ENCODE data around the gene DHRS7B.
"Not testable (repeated sequence)": the region's sequence is repeated elsewhere in the genome, so short reads cannot be mapped to it uniquely, and the experiment has no call there.

DHRS7B gene

DNA sequence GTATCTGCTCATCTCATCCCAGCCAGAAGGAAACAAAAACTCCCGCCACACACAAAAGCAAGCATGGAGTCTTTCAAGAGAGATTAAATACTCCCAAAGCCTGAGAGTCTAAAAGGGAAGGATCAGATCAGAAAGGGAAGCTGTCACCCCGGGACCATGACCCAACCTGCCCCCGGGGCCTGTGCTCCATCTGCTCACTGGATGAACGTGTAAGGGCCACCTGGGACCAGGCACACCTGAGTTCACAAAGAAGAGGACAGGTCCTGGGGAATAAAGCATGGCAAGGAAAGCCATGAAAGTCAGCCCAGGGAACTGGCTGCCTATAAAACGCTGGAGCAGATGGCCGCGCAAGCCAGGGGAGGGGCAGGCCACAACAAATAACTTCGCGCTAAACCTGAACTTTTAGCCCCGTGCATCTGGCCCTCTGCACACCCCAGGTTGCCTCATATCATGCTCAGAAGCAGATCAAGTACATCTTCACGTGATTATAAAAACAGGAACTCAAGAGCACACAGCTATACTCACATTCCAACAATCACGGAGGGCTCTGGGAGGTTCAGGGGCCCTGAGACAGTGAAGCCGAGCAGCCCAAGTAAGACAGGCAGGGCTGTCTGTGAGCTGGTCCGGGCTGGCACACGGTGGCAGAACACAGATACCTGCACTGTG, 83.8 kb downstream of the DHRS7B start:
- DNase-seq (ENCODE audit: low spot score), result no peak

DNA sequence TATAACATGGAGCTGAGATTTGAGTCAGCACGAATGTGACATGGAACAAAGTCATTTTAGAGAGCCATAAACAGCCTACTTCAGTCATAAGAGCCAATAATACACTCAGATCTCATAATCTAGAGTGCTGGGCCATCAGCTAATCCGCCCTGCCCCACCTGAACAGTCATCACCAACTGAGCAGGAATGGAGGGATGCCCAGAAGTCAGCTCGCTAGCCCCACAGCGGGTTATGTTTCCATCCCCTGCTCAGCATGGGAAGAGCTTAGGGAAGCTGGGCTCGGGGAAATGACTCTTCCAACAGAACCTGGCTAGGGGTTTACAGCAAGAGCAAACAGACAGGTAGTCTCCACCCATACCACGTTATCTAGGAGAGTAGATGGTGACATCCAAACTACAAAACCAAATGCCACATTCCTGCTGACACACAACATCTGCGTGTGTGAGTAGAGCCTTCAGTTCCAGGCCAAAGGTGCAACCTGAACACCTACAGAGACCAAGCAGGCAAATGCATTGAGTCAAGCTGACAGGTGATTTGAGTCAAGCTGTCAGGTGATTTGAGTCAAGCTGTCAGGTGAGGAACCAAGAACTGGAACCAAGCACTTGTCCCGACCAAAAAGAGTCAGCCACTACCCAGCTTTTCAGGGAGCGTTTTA, 85.2 kb downstream of the DHRS7B start:
- no peak for DNase-seq (ENCODE audit: low spot score)

DNA sequence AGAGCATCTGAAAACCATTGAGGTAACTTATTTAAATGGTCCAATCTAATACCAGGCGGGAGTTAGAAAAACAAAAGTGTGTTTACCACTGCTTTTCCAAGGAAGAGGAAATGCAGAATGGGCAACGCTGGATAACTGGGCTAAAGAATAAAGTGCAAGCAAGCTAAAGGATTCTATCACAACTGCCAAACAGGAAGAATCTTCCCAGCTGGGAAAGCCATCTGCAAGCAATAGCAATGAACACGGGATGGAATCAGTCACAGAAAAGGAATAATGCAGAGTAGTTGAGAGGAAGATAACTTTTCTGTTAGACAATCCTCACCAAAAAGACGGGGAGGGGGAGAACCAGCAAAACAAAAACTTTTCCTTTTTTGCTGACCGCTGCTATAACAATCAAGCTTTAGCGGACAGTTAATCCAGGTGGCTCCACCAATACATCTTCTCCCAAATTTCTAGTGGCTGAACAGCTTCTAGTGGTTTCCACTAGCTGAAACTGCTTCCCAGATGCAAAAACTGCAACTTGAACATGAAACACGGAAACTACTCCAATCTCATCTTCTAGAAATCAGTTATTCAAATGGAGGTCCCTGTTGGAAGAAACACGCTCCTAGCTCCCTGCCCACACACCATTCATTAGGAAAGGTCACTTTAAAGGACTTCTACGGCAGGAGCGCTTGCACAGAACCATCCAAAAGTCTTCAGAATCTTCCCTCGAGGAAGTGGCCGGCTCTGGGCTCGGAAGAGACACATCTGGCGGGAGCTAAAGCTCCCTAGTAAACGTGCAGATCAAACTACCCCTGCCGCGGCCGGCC, 86.3 kb downstream of the DHRS7B start:
- DNase-seq (ENCODE audit: low spot score), result no peak

DNA sequence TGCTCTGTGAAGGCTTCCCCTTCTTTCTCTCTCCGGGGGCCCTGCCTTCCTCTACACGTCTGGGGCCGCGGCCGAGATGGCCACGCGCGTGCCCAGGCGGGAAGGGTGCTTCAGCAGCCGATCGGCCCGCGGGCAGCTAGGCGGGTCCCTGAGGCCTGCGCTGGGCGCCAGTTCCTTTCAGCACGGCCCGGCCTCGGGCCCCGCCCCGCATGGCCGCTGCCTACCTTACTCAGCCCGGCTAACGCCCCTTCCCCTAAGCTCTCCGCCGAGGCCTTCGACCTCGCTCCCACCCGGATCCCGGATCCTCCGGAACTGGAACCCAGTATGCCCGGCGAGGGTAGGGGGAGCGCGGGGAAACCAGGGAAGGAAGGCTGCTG, 86.9 kb downstream of the DHRS7B start:
- DNase-seq (ENCODE audit: low spot score), result no peak

DNA sequence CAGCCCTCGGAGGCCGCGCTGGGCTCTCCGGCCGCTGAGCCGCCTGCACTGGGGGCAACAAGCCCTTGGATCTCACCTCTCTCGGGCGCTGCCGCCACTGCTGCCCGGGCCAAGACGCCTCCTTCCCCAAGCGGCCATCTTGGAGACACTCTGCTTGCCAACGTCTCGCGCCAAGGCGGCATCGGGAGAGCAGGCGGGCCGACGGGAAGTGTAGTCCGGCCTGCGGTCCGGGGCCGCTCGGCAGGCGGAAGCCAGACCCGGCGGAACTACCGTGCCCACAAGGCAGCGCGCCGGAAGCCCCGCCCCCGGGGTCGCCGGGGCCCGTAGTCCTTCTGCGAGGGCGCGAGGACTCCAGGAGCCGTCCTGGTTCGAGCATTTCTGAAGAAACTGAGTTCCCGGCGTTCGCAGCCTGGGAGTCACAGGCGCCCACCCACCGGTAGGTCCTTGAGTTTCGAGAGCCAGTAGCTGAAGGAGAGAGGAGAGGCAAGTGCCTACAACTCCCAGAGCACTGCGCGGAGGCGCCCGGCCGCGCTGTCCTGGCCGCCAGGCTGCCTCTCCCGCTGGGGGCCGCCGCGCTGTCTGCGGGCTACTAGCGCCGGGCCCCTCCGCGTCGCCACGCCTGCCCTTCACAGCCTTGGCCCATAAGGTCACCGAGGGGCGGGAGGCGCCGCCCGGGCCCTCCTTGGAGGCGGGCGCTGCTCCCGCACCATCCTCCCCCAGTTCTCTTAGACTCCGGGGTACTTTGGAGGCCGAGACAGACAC, 87.4 kb downstream of the DHRS7B start, which contains the start of gene TMEM11:
TSS of gene TMEM11 (minus strand) at position 147 of the 762 bp plus-strand sequence. CDS start at position 138, 9 bp downstream.
- peak; percentile 96 for DNase-seq (ENCODE audit: low spot score)

DNA sequence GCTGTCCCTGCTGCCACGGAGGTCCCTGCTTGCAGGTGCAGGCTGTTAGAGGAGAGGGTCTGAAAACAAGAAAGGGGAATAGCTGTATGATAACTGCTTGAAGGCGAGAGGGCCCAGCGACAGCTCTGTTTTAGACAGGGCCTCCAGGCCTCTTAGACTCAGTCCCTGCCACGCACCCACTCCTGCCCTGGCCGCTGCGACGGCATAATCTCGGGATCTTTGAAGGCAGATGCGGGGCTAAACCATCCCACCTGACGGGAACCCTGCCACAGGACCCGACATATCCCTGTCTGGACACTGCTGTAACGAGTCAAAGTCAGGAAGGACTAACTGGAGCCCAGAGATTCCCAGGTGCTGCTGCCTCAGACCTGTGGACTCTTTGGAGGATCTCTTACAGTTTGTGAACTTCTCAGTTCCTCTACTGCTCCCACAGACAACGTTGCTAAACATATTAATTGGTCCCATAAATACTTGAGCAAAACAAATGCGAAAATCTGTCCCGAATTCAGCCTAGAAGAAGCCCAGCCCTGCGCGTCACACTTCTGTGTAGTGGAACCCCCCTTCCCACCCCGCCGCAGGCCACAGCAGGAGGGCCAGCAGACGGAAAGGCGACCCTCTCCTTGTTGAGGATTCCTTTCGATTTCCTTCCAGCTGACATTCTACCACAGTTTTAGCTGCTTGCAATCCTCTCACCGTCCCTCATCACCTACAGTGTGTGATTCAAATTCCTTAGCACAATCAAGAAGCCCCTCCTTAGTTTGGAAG, 88.2 kb downstream of the DHRS7B start:
- no peak for DNase-seq (ENCODE audit: low spot score)

DNA sequence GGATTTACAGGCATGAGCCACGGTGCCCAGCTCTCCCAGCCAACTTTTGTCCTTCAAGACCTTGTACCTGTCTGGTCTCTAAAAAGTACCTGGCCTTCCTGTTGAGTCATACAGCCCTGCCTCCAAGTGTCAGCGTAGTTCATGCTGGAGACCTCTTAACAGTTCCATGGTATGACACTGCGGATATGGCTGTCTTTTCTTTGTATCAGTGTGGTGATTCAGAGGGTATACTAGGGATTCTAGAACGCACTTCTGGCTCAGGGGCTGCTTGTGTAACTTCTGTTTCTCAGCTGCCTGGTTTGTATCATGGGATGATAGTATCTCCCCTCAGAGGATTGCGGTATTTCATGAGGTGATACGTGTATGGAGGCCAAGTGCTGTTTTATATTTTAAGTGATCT, 89.2 kb downstream of the DHRS7B start:
- DNase-seq (ENCODE audit: low spot score), result peak; percentile 25

DNA sequence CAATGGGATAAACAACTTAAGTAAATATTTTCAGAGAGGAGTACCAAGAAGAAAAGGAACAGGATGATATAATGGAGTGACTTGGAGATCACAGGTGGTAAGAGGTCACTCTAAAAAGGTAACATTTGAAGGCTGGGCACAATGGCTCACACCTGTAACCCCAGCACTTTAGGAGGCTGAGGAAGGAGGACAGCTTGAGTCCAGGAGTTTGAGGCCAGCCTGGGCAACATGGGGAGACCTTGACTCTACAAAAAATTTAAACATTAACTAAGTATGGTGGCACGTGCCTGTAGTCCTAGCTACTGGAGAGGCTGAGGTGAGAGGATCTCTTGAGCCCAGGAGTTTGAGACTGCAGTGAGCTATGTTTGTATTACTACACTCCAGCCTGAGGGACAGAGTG, 90.6 kb downstream of the DHRS7B start:
- no peak for DNase-seq (ENCODE audit: low spot score)

DNA sequence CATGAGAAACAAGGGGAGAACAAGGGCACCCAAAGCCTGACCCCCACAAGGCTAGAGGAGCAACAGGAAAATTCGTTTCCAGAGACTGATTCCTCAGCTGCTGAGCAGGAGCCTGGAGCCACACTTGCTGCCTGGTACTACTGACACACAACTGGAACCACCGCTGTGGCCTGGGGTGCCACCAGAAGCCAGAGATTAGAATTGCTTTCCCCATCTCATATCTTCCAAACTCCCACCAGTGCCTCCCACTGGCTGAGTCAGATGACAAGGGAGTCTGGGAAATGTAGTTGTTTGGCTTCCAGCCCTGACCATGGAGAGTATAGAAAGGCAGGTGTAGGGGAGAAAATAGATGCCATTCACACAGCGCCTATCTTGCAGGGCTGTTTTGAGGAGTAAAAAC, 91.3 kb downstream of the DHRS7B start:
- peak; percentile 51 for DNase-seq (ENCODE audit: low spot score)

DNA sequence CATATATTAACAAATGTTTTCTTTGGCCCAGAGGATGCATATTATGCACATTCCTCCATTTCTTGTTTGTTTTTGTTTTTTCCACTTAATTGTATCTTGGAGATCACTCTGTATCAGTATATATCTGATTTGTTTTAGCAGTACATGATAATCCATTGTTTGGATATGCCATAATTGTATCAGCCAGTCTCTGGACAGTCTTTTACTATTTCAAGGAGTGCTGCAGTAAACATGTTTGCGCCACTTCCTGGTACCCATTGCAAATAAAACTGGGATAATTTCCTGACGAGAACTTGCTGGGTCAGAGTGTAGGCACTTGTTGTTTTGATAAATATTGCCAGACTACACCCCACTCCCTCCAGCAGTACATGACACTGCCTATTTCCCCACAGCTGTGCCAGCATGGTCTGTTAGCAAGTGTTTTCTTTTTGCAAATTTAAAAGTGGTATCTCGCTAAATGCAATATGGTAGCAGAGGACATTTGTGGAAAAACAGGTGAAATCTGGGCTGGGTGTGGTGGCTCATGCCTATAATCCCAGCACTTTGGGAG, 92.1 kb downstream of the DHRS7B start:
- DNase-seq (ENCODE audit: low spot score), result peak; percentile 26

DNA sequence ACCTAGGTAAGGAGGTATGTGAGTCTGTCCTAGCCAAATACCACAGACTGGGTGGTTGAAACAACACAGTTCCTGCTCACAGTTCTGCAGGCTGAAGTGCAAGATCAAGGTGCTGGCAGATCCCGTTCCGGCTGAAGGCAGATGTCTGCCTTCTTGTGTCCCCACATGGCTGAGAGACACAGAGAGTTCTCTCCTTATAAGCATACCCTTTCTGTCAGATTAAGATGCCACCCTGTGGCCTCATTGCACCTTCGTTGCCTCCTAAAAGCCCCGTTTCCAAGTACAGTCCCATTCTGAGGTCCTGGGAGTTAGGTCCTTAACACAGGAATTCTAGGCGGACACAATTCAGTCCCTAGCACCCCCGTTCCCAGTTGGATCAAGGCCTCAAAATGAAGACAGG, 96.3 kb downstream of the DHRS7B start:
- no peak for DNase-seq (ENCODE audit: low spot score)

DNA sequence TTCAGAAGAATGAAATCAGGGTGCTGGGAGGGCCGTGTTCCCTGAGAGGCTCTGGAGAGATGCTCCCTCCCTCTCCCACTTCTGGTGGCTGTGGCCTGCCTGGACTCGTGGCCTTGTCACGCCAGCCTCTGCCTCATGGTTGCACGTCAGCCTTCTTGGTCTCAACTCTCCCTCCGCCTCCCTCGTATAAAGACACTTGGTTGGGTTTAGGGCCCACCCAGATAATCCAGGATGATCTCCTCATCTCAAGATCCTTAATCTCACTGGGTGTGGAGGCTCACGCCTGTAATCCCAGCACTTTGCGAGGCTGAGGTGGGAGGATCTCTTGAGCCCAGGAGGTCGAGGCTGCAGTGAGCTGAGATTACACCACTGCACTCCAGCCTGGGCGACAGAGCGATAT, 100.5 kb downstream of the DHRS7B start:
- DNase-seq (ENCODE audit: low spot score), result not testable (repeated sequence)

DNA sequence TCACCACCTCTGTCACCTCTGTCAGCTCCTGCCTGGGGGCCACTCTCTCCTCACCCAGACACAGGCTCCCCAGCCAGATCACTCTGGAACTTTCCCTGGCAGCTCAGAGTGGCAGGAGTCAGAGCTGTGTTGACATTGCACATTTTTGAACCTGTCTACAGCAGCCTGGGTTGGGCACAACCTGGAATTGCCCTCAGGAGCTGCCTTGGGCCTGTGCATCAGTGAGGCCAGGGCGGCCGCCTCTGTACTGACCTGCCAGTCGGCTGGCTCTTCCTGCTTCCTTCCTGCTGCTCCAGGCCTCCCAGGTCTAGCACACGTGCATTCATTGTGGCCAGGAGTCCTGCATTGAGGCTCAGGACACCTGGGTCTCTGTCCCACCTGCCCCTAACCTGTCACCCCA, 101.3 kb downstream of the DHRS7B start:
- no peak for DNase-seq (ENCODE audit: low spot score)

DNA sequence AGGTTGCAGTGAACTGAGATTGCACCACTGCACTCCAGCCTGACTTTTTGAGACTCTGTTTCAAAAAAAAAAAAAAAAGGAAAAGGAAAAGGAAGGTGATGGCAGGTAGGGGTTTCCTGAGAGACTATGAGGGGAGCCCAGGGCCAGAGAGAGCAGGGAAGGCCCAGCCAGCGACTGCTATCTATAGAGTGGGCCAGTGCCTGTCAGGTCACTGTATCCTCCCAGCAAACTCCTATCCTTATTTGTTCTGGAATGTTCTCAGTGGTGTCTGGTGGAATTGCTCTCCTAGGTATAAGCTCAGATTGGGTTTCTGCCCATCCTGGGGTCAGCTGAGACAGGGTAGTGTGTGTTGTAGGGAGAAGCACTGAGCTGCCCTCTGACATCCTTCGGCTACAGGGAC, 102.1 kb downstream of the DHRS7B start:
- DNase-seq (ENCODE audit: low spot score), result no peak

DNA sequence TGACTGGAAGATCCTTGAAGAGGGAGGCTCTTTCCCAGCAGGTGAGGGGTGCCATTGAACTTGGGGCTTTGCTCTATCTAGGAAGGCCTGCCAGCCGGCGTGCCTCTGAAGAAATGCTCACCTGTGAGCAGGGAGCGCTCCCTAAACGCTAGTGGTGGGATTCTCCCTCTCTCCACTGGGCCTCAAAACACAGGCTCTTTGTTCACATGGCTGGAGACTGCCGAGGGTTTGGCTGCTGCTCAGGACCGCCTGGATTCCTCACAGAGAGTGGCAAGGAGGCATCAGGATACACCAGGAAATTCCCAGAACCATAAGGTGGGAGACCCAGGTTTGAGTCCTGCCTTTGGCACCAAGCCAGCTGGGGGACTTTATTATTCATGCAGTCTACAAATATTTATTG, 104.8 kb downstream of the DHRS7B start:
- DNase-seq (ENCODE audit: low spot score), result no peak

DNA sequence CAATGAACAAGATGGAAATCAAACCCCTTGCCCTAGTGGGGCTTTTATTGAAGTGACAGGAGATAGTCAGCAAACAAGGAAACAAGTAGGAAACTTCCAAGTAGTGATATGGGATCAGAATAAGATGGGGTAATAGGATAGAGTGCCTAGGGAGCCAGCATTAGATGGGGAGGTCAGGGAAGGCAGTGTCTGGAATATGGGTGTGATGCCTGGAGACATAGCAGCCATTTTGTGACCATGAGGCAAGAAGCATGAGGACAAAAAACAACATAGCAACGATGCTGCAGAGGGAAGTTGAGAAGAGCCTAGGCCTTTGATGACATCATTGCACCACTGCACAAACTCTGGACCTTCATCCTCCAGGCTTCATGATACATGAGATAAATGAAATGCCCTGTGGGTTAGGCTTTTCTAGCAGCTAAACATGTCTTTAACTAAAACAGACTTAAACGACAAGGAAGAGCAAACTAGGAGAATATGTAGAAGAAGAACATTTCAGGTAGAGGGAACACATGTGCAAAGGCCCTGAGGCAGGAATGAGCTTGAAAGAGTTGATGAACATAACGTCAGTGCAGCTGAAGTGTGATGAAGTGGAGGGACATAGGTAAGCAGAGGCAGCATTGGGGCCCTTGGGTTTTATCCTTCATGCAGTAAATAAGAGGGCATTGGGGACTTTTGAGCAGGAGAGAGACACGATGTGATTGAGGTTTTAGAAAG, 105.4 kb downstream of the DHRS7B start:
- no peak for DNase-seq (ENCODE audit: low spot score)

DNA sequence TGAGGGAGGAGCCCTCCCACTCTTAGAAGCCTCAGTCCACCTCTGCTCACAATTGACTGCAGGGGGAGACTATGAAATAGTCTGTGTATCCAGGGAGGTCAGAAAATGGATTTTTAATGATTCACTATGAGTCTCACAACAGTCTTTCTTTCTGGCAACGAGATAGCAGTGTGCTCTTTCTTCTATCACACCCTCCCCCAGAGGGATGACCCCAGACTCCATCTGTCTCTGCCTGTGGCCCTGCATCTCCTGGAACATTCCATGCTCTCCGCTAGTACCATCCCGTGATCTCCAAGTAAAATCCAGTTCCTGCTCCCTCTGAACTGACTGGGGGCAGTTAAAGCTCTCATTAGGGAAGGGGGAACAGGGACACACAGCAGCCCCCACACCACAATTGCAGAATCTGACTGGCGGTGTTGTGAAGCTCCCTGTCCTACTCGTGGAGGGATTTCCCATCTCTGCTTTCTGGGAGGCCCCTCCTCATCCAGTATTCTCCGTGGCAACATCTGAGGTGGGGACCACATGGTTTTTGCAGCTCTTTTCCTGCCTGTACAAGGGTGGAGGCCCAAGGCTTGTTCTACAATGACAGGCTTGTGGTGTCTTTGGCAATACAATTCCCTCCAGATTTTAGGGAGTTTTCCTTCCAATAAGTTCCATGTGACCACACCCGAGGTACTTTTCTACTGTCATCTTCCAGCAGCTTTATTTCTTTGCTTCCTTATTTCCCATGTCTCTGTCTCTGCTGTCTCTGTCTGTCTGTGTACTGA, 107.0 kb downstream of the DHRS7B start:
- DNase-seq (ENCODE audit: low spot score), result no peak

DNA sequence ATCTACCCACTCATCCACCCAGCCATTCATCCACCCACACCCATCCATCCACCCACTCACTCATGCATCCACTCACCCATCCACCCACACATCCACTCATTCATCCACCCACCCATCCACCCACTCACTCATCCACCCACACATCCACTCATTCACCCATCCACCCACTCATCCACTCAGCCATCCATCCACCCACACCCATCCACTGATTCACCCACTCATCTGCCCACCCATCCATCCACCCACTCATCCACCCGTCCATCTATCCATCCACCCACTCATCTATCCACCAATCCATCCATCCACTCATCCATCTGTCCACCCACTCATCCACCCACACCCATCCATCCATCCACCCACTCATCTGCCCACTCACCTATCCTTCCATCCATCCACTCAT, 109.2 kb downstream of the DHRS7B start:
- DNase-seq (ENCODE audit: low spot score), result no peak

DNA sequence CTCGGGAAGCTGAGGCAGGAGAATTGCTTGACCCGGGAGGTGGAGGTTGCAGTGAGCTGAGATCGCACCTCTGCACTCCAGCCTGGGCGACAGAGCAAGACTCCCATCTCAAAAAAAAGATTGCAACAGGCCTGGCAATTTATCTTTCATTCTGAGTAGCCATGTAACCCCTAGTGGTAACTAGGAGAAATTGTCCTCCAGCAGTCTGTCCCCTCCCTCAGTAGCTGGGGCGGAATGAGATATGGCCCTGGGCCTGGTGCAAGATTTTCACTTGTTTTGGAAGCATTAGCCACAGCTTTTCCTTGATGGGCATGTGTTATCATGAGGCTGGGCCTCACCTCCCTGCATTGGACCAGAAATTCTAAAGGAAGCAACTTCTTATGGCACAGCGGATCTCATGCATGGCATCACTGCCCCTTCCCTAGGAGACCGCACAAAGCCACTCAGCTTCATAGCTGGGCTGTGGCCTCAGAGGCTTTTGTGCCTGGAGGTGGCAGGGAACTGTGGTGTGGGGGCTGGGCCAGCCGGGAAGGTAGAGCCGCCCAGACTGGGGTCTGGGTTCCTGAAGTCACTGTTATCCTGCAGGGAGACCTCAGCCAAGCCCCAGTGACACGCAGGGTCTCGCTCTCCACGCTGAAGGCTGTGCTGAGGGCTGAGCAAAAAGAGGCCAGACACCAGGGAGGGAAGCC, 113.1 kb downstream of the DHRS7B start:
- DNase-seq (ENCODE audit: low spot score), result peak; percentile 76
